Measurements from ENCODE around the gene MYBBP1A.

DNA sequence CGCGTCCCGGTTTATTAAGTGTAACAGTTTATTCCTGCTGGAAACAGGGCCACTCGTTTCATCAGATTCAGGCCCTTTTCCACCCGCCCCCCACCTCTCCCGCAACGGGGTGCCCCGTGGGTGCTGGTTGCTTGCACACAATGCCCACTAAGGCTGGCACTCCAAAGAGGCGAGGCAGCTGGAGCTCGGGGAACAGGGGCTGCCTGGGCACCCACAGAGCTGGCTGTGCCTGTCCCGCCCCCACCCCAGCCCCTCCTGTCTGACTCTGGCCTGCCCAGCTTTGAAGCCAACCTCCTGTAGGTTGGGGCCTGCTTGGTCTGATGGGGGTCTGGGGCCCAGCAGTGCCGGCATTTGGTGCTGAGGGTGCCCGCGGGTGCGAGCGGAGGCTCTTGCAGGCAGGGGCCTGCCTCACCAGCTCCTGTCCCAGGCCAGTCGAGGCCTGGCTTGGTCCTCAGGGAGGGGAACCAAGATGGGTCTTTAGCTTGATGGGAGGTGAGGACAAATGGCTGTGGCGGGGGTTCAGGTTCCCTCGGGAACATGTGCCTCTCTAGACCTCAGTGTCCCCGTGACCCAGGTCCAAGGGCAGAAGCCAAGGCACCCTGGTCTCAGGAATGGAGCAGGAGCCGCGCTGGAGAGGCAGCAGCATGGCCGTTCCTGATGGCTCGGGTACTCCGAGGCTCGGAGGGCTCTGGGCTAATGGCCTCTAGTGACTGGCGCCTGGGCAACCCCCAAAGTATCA lies 20.1 kb downstream of the MYBBP1A start:
- TF ChIP-seq CTCF (conservative IDR thresholded peaks at IDR 0.05) (no peak), ZFX (IDR thresholded peaks at IDR 0.05) (no peak)

All from C4-2B (cell line).